ENCODE measurements around the gene GRID2.

DNA sequence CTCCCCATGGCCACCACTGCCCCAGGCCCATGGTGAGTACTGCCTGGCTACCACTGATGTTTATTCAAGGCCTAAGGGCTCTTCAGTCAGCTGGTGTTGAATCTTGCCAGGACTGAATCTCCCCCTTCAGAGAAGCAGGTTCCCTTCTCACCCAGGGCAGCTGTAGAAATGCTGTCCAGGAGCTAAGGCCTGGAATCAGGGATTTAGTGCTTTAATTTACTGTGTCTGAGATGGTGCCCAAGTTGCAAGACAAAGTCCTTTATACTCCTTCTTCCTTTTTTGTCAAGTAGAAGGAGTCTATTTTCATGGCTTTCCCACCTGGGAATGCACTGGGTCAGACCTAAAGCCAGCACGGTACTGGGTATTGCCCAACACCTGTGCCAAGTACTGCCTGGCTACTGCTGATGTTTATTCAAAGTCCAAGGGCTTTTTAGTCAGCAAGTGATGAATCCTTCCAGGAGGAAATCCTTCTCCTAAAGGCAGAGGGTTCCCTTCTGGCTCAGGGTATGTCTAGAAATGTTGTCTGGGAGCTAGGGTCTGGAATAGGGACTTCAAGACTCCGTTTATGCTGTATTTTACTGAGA is 1407.2 kb downstream of the GRID2 start:
- TF ChIP-seq ZBTB8A (CRISPR knock-in tag; IDR thresholded peaks at IDR 0.05; ENCODE audit: borderline replicate concordance, low read depth) (no peak), ZNF704 (CRISPR knock-in tag; IDR thresholded peaks at IDR 0.05; ENCODE audit: borderline replicate concordance) (no peak), CCAR2 (optimal IDR thresholded peaks at IDR 0.05; ENCODE audit: low read depth, low read length) (no peak), CTCF (CRISPR knock-in tag; IDR thresholded peaks at IDR 0.05) (no peak), TAF1 (CRISPR knock-in tag; IDR thresholded peaks at IDR 0.05) (no peak)

Data from HepG2 (cell line).